Ureter (tissue), 1 donor: ENCODE data around the gene GRP. TPM values are rescaled to one million over a fixed set of nuclear protein-coding genes. Genes with fewer than 3 reads are reported as not detected.

Experiments
- DNase-seq: peaks from one replicate; pipeline ENCODE4 v3.0.0-alpha.2; 2020; ENCODE audit warnings: low spot score
- total RNA-seq: library from RNA; stranded (reverse); gene quantifications from one replicate; pipeline ENCODE4 v1.2.4, GENCODE V29; 2023
- donor health status: DM: yes; HTN: yes; CAD: no.

Gene GRP
- total RNA-seq: not detected

DNA sequence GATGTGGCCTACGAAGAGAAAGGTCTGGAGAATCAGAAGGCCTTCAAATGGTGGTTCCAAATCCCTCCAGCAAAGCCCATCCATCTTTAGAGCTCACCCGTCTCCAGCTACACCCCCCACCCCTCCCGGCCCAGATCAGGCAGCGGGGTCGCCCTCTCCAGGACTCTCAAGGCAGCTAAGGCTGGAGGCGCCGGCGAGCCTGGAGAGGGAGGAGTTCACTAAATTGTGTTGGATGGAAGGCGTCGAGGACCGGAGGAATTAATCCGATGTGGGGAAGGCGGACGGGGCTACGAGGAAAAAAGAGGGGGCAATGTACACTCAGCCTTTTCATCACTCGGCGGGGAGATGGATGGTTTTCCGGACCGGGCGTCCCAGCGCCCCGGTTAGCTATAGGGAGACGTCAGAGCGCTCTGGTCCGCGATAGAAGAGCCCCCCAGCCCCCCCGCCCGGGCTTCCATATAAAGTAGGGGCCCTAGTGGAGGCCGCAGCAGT is at the start of gene GRP:
Gene GRP, plus strand, starts transcription at position 487 of the 492 bp plus-strand sequence. CDS start 108 bp downstream, outside the sequence.
- no peak for DNase-seq

DNA sequence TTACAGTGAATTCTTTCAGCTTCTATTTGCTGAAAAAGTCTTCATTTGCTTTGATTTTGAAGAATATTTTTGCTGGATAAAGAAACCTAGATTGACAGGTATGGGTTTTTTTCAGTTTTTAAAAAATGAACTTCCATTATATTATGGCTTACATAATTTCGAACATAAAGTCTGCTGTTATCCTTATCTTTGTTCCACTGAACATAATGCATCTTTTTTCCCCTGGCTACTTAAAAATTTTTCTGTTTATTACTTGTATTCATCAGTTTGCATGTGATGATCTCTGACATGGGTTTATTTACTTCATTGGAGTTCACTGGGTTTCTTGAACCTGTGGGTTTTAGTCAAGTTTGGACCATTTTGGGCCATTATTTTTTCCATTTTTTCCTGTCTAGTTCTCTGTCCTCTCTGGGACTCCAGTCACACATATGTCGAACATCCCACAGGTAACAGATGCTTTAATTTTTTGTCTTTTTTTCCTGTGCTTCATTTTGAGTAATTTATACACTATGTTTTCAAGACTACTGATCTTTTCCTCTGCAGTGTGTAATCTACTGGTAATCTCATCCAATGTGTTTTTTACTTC is 47.2 kb upstream of the GRP start:
- no peak for DNase-seq

DNA sequence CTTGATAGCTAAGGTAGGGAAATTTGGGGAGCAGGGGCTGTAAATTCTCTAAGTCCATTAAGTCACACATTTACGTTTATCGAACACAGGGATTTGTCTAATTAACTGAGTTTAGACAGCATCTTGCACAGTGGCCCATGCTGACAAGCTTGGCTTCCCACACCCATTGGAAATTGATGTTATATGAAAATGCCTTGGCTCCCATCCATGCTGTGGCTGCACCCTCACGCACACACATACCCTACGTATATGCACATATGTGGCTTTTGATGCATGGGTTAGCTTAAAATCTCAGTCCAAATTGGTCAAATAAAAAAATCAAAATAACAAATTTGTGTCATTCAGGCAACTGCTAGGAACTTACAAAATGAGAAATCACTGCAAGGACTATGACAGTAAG is 42.5 kb upstream of the GRP start:
- DNase-seq: no peak

DNA sequence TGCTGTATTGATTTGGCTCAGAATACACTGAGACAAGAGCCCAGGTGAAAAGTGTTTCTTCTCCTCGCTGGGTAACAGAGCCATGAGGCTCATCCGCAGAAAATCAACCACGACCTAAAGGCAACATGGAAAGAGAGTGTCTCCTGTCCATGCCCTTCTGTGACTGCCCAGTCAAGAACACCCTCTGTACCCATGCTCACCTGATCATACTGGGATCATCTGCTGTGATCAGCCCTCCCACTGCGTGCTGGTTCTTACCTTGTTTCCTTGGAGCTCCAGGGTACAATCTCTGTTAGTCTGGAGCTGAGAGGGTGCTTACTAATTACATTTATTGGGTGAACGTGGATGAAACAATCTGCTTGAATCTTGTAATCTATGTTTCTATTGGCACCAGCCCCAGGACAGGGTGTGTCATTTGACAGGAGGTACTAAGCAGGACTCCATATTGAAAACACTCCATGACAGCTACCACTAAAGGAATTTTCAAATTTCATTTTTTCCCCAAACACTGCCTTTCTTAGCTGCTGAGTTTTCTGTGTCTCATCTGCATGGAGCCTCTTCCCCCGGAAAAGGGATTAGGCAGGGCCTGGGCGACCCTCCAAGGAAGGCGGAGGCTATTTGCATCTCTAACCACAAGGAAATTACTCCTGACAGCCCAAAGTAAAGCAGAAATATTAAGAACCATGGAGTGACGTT is 39.7 kb upstream of the GRP start:
- DNase-seq: no peak

DNA sequence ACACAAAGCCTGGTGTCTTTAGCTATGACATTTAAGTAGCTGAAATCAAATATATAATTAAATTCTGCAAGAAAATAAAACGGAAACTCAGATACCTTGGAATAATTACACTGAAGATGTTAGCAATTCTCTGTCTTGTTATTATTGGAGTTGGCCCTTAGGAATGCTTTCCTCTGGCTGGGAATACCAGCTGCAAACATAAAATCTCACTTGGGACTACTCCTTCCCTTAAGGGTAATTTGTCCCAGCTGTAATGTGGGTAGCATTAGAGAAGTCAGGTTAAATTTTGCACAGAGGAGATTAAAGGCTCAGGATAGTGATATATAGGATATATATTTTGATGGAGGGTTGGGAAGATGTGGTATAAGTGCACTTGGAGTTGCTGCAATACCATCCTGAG is 37.3 kb upstream of the GRP start:
- DNase-seq: no peak

DNA sequence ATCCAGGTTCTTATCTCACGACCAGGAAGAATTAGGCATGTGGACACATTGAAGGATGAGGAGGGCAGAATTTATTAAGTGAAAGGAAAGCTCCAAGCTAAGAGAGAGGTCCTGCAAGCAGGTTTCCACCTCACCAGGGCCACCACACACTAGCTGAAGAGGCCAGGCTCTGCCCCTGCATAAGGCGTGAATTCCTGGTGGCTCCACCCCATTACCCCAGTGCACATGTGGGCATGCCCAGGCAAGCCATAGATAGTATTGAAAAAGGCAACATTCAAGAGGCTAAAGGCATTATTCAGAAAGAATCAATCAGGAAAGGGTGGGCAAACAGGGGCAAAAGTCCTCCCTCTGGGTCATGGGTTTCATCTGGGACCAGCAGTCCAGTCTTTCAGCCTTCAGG is 30.9 kb upstream of the GRP start:
- no peak for DNase-seq

DNA sequence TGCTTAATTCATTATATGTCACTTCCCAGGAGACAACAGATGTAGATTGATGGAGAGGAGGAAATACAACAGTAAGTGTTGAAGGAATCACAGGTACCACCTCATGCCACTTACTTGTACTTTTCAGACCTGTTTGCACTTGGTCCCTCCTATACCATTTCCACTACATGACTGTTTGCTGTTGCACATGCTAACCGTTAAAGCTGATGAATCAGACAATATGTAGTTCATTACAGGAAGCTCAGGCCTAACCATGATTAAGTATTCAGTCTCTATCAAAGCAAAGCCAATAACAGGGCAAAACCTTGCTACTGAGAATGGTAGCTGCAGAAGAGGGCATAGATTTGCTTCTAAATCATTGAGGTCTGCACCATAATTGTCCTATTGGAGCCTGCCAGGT is 30.2 kb upstream of the GRP start:
- no peak for DNase-seq

DNA sequence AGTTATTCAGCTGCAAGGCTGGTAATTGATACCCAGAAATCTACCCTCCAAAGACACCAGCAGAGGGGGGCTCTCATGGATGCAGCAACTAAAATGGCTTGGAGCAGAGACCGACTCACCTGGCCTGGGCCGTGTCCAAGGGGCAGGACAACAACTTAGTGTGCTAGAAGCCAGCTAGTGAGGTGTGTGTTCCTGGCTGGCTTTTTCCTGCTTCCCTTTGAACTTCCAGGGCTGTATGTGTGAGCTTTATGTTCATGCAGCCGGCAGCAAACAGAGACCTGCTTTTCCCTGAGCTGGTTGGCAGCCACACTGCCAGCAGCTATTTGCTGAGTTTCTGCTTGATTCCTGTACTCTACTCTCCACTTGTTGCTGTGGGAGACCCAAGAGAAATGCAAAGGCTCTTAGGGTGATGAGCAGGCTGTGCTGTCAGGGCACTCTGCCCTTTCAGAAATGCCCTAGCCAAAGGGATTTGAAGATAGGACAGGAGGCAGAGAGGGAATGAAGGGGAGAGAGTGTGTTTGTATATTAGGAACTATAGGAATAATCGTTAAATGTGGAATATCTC is 23.7 kb upstream of the GRP start:
- no peak for DNase-seq

DNA sequence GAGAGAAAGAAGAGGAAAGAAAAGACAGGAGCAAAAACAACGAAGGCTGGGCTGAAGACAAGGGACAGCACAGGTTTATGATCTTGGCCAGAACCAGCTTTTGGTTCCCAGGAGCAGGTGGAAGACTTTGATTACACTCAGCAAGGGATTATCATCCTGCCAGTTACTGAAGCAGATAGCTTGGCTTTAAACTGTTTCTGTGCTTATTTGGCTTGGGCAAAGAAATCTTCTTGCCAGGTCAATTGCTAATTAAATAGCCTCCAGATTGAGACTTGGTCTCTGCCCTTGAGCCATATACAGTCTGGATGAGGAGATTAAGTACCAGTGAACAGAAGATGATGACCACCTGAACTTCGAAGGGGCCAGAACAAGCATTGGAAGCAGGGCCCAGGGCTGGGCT is 22.3 kb upstream of the GRP start:
- DNase-seq: no peak

DNA sequence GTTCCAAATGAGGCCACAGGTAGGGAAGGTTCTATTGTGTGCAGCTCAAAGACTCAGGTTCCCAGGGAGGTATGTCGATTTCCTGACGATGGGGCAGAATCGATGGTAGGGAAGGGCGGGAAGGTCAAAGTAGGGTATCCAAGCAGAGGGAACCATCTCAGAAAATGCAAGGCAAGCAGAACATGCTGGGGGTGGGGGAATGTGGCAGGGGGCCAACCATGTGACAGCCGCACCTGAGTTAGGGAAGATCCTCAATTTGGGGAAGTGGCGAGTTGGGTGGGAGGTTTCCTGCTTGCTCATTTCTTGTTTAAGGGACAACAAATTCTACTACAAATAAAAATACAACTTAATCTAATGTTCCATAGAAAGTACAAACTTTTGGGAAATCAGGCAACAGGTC is 21.7 kb upstream of the GRP start:
- no peak for DNase-seq

DNA sequence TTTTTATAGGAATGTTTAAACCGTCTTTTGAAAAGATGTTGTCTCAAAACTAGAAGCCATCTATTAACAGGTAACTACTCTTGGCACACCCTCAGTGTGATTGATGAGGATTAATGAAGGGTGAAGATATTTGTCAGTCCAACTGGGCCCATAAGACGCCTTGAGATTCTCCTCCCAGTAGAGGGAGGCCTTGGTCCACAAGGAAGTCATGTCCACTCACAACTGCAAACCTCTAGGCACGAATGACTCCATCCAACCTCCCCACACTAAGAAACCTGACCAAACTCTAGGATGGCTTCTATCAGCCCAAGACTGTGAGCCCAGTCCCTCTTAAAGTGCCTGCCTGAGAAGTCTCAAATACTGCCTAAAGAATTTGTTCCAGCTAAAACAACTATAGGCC is 19.2 kb upstream of the GRP start:
- no peak for DNase-seq

DNA sequence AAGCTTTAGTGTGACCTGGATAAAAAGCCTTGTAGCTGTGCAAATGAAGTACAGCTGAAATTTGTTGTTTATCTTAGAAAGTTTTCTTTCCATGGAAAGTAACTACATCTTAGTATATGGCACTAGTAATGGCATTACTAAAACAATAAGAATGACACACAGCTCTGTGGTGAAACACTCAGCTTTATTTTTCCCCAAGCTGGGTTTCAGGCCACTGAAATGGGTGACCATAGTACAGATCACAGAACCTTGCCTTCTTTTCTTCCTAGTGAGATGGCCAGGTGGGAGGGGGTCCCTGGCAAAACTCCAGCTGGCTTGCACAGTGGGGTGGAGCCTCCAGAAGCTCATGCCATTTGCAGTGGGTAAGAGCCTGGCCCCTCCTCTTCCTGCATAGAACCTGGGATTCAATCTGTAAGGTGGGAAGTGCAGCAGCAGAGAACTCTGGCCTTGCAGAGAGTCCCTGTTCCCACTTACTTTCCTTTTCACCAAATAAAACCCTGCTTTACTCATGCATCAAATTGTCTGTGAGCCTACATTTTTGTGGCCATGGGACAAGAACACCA is 17.6 kb upstream of the GRP start:
- DNase-seq: no peak

DNA sequence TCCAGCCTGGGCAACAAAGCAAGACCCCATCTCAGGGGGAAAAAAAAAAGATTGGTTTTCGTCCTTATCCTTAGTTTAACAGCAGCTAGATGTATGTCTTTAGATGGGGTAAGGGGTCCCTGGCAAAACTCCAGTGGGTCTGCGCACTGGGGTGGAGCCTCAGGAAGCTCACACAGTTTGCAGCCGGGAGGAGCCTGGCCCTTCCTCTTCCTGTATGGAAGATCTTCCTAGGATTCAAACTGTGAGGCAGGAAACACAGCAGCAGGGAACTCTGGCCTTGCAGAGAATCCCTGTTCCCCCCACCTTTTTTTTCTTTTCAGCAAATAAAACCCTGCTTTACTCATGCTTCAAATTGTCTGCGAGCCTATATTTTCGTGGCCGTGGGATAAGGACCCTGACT is 12.5 kb upstream of the GRP start:
- DNase-seq: no peak

DNA sequence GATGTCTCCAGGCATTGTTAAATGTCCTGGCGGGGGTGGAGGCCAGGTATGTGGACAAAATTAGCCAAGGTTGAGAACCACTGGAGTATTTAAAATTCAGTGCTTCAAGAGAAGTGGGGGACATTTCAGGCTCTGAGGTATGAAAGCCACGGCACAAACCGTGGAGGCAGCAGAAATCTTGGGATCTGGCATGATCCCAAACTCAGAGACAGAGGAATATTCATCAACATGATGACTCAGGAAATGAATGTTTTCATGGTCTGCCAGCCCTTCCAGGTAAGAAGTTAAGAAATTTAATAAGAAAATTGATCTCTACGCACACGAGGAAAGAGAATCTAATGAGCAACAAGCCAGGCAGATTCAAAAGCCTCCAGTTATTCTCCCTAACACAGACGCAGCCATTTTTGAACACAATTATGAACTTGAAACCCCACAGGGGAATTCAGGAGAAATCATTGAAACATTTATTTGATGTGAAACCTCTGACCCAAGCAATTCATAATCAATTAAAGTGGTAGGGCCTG is 11.3 kb upstream of the GRP start:
- DNase-seq: no peak

DNA sequence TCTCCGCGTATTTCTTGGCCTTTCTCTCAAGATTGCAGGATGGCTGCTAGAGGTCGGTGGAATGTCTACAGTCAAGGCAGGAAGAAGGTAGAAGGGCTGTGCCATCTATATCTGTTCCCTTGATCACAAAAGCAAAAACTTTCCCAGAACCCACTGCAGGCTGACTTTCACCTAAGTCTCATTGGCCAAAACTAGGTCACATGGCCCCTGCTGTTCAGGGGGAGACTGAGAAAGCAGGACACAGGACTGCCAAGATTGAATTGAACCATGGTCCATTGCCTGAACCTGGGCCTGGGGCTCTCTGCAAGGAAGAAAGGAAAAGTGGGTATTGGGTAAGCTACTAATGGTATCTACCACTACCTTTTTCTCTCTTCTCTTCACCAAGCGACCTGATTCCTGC is 9.7 kb upstream of the GRP start:
- DNase-seq: no peak

DNA sequence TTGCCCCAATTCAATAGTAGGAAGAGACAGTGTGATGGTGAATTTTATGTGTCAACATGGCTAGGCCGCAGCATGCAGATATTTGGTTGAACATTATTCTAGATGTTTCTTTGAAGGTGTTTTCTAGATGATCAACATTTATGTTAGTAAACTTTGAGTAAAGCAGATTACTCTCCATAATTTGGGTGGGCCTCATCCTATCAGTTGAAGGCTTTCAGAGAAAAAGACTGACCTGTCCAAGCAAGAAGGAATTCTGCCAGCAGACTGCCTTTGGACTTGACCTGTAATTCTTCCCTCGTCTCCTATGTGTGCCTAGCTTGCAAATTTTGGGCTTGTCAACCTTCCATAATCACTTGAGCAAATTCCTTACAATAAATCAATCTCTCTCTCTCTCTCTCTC is 8.3 kb upstream of the GRP start:
- DNase-seq: no peak

DNA sequence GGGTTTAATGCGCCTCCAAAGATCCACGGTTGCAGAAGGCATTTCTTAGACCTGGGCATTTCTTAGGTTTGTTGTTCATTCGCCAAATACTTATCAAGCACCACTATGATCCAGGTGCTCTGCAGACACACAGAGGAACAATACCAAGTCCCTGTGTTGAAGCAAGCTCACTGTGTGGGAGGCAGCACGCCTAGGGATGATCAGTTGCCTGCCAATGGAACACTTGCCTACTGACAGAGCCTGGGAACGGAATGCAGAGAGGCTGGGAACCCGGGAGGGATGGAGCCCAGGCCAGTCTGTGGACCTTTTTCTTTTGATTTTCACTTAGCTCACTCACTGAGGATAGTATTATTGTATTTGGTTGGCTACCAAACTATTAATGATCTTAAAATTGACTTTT is 1.9 kb upstream of the GRP start:
- DNase-seq: no peak

DNA sequence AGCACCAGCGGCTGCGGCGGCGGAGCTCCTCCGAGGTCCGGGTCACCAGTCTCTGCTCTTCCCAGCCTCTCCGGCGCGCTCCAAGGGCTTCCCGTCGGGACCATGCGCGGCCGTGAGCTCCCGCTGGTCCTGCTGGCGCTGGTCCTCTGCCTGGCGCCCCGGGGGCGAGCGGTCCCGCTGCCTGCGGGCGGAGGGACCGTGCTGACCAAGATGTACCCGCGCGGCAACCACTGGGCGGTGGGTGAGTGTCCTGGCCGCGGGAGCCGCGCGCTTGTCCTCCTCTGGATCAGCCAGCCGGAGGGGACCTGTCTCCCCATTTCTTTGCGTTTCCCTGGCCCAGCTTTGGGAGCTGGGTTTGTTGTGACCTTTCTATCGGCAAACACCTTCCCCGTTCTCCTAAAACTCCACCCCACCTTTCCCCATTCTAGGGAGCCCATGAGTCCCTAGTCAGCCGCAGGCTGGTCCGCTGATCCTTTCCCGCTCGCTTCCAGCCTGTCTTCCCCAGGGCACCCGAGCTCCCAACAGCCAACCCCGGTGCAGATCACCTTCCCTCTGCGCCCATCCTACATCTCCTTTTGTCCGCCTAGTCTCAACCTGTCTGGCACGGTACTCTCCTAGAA is 316 bp downstream of the GRP start:
- no peak for DNase-seq

DNA sequence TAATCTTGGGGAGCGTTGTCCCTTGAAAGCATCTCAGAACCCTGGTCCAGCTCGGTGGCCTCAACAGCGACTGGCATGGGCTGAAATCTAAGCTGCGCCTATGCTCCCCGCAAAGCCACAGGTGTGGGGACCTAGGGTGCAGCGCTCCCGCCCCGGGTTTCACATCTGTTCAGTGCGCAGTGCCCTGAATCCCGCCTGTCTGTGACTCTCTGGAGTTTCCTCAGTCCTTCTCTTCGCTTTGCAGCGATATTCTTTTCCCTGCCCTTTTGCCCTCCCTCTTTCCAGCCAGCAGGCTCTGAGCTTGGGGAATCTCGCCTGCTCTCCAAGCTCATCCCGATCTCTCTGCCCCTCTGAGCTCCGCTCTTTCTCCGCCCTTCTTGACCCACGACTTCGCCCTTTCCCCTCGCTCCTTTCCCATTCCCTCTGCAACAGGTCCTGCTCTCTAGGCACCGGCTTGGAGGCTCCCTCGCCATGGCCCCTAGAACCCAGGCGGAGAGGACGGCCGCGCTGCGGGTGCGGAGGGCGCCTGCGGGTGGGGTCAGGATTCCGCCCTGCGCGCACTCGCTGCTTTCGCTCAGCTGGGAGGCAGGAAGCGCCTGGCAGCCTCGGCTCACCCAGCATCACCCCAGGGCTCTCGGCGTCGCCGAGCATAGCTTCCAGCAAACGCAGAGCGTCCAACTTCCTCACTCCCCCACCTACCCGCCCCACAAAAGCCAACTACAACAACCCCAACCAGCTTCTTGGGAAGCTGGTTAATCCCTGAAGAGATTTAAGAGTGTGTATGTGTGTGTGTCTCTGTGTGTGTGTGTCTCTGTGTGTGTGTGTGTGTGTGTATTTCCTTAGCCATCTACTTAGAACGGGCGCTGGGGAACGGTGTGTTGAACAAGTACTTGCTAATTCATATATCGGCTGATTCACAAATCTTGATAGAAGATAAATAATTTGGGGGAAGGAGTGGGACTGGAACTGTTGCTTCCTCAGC is 1.1 kb downstream of the GRP start:
- DNase-seq: no peak

DNA sequence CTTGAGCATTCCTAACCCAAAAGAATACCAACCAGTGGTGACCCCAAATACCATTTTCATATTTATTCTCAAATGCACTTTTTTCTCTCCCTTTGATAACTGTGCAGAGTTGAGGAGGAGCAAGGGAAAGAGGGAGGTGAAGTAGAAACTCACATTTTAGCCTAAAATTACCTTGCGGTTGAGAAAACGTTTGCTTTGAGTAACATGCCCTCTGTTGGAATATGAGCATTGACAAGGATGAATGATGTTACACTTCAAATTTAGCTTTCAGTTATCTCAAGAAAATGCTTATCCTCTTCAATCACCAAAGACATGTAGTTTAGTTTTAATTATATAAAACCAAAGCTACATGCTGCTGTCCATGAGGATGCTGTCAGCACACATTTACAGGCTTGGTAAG is 2.4 kb downstream of the GRP start:
- DNase-seq: no peak

DNA sequence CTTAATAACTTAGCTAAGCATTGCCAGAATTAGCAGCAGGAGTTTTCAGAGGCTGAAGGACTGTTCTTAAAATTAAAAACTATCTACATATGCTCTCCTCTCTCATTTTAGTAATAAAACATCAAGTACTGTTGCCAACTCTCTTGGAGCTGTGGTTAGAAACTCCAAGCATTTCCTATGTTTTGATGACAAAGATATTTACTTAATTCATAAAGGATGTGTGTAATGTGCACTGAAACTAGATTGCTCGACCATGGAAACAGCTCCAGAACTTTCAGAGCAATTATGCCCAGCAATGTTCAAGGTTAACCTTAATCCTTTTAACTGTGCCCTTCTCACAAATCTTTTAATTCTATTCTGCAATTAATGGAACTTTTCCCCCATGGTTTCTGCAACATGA is 8.4 kb downstream of the GRP start:
- no peak for DNase-seq
